Natural killer cell treated with Interleukin-12 subunit alpha and Interleukin-12 subunit beta and Interleukin-15 and Interleukin-18, amount 100 ng/mL, for 72 hours (primary cell): ENCODE data around the gene DCX. TPM values are rescaled to one million over a fixed set of nuclear protein-coding genes. Genes with fewer than 3 reads are reported as not detected.

Source experiments
- ATAC-seq, 2 donors: fragments of 150-1000 bp; cut with Tn5 transposase in 1 of 2; sonication (Bioruptor Pico), chemical (Tn5 transposase) in 1 of 2; 2 replicates each; pipeline ENCODE4 v1.10.0; 2021
- DNase-seq: peaks from one replicate; pipeline ENCODE4 v3.0.0; 2022; ENCODE audit warnings: low spot score
- H3K27ac Mint-ChIP-seq, 2 donors: 1 replicate in 1 of 2; 2 replicates in 1 of 2; pipeline ENCODE4 v1.8.0; 2022; ENCODE audit warnings: mixed read lengths in 2 of 2, mild to moderate bottlenecking in 1 of 2, moderate library complexity in 1 of 2
- H3K27me3 Mint-ChIP-seq, 2 donors: 1 replicate in 1 of 2; 2 replicates in 1 of 2; pipeline ENCODE4 v1.8.0; 2022; ENCODE audit warnings: mixed read lengths in 2 of 2
- H3K36me3 Mint-ChIP-seq: one replicate; pipeline ENCODE4 v1.8.0; 2022; ENCODE audit warnings: mixed read lengths
- H3K4me1 Mint-ChIP-seq, 2 donors: 1 replicate in 1 of 2; 2 replicates in 1 of 2; pipeline ENCODE4 v1.8.0; 2022; ENCODE audit warnings: low read depth in 2 of 2, mixed read lengths in 2 of 2, mild to moderate bottlenecking in 1 of 2
- H3K4me3 Mint-ChIP-seq: one replicate; pipeline ENCODE4 v1.8.0; 2022; ENCODE audit warnings: mixed read lengths
- H3K9me3 Mint-ChIP-seq: 2 replicates; pipeline ENCODE4 v1.8.0; 2022; ENCODE audit warnings: mixed read lengths
- total RNA-seq, 2 donors: library from RNA; stranded (reverse); gene quantifications; one replicate each; pipeline ENCODE4 v1.2.3, GENCODE V29; 2022

The DCX gene
- total RNA-seq, 2 donors from 2014 or later: not detected

GRCh38 chrX:111264385-111264784 is 147.6 kb downstream of the DCX start:
- Mint-ChIP-seq H3K4me1 (no peaks in the 10 kb centered on the region), H3K9me3 (no peaks in the 10 kb centered on the region), H3K27me3 (peaks cover 6 to 16% of the 10 kb centered on the region in 2 donors), H3K36me3 (no peaks in the 10 kb centered on the region), H3K27ac (no peak overlapping the region), H3K4me3 (no peak overlapping the region)
- ATAC-seq (no peak), DNase-seq (no peak)

- no peak for ATAC-seq
- H3K4me3 Mint-ChIP-seq: no peak overlapping the region
These were observed 149.9 kb downstream of the DCX start for GRCh38 chrX:111262086-111262485.

GRCh38 chrX:111260451-111260850 is 151.5 kb downstream of the DCX start:
- DNase-seq (no peak), ATAC-seq (no peak)
- H3K27ac Mint-ChIP-seq: no peak overlapping the region

More at GRCh38 chrX:111262086-111262485, 149.9 kb downstream of the DCX start:
- H3K27ac Mint-ChIP-seq: no peak overlapping the region
- no peak for DNase-seq
- no peaks in the 10 kb centered on the region for H3K4me1 Mint-ChIP-seq
- H3K27me3 Mint-ChIP-seq: peaks cover 5 to 14% of the 10 kb centered on the region in 2 donors
- H3K36me3 Mint-ChIP-seq: no peaks in the 10 kb centered on the region
- H3K9me3 Mint-ChIP-seq: no peaks in the 10 kb centered on the region

GRCh38 chrX:111259559-111259958 is 152.4 kb downstream of the DCX start:
- H3K27ac Mint-ChIP-seq: no peak overlapping the region
- H3K36me3 Mint-ChIP-seq: no peaks in the 10 kb centered on the region
- H3K27me3 Mint-ChIP-seq: peaks cover 0 to 14% of the 10 kb centered on the region in 2 donors

More at GRCh38 chrX:111260451-111260850, 151.5 kb downstream of the DCX start:
- Mint-ChIP-seq H3K4me1 (no peaks in the 10 kb centered on the region), H3K36me3 (no peaks in the 10 kb centered on the region), H3K9me3 (no peaks in the 10 kb centered on the region), H3K4me3 (no peak overlapping the region), H3K27me3 (peaks cover 0 to 11% of the 10 kb centered on the region in 2 donors)

GRCh38 chrX:111257733-111258132 is 154.3 kb downstream of the DCX start:
- H3K4me1 Mint-ChIP-seq: no peaks in the 10 kb centered on the region

More at GRCh38 chrX:111259559-111259958, 152.4 kb downstream of the DCX start:
- H3K9me3 Mint-ChIP-seq: no peaks in the 10 kb centered on the region
- ATAC-seq (no peak), DNase-seq (no peak)
- no peak overlapping the region for H3K4me3 Mint-ChIP-seq
- H3K4me1 Mint-ChIP-seq: no peaks in the 10 kb centered on the region

GRCh38 chrX:111254896-111255693 is 156.9 kb downstream of the DCX start:
- ATAC-seq: no peak
- DNase-seq: no peak

More at GRCh38 chrX:111257733-111258132, 154.3 kb downstream of the DCX start:
- Mint-ChIP-seq H3K27ac (no peak overlapping the region), H3K4me3 (no peak overlapping the region), H3K36me3 (no peaks in the 10 kb centered on the region), H3K9me3 (no peaks in the 10 kb centered on the region), H3K27me3 (peaks cover 0 to 16% of the 10 kb centered on the region in 2 donors)
- no peak for ATAC-seq
- DNase-seq: no peak

GRCh38 chrX:111244235-111244750 is 167.7 kb downstream of the DCX start:
- H3K9me3 Mint-ChIP-seq: no peaks in the 10 kb centered on the region
- no peak for DNase-seq
- H3K27ac Mint-ChIP-seq: no peak overlapping the region
- H3K36me3 Mint-ChIP-seq: no peaks in the 10 kb centered on the region
- no peak overlapping the region for H3K4me3 Mint-ChIP-seq
- ATAC-seq: no peak
- H3K27me3 Mint-ChIP-seq: peaks cover 7% of the 10 kb centered on the region in 2 donors
- H3K4me1 Mint-ChIP-seq: no peaks in the 10 kb centered on the region

More at GRCh38 chrX:111254896-111255693, 156.9 kb downstream of the DCX start:
- no peak overlapping the region for H3K27ac Mint-ChIP-seq
- H3K27me3 Mint-ChIP-seq: peaks cover 0 to 11% of the 10 kb centered on the region in 2 donors
- H3K36me3 Mint-ChIP-seq: no peaks in the 10 kb centered on the region
- H3K4me3 Mint-ChIP-seq: no peak overlapping the region
- H3K4me1 Mint-ChIP-seq: no peaks in the 10 kb centered on the region
- H3K9me3 Mint-ChIP-seq: no peaks in the 10 kb centered on the region

Other genes with a start within 250 kb of the DCX start
- gene CAPN6, start 141.7 kb downstream of the DCX start, total RNA-seq: not detected
- not detected for gene SERTM2, start 99.5 kb upstream of the DCX start, total RNA-seq